NCI-H2029 treated with DMSO at 0.1 percent for 48 hours (cell line): ENCODE results near the gene WWTR1.
A peak's percentile ranks its signal among the peaks of the same experiment; 100 is the strongest.

Experiments
- DNase-seq: peaks from one replicate; lab custom pipeline; 2025; lab: John Stamatoyannopoulos, UW

The WWTR1 gene

DNA sequence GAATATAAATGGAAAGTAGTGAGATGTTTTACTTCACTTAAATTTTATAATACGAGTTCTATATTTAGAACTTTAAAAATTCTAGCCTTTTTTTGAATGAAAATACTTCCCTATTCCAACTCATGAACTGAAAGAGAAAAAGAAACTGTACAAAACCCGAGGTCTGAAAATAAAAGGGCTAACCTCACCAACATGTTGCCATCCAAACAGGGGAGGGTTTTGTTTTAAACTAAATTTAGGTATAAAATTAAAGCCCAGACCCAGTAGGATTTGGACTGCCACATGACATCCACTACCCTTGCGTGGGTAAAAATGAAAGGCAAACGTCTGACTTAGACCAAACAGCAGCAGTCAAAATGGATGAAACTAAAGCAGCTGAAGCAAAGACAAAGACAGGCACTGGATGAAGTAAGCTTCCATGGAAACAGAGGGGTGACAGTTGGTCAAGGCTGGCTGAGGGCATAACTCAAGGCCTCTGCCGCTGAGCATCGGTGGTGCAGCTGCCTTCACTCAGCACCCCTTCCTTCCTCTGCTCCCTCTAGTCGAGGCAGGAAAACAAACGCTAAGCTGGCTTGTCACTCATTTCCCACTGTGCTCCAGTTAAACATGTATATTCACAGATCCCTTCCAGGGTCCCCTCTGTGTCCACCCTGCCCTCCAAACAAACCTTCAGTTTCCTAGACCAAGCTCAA, 125.2 kb downstream of the WWTR1 start:
- no peak for DNase-seq

DNA sequence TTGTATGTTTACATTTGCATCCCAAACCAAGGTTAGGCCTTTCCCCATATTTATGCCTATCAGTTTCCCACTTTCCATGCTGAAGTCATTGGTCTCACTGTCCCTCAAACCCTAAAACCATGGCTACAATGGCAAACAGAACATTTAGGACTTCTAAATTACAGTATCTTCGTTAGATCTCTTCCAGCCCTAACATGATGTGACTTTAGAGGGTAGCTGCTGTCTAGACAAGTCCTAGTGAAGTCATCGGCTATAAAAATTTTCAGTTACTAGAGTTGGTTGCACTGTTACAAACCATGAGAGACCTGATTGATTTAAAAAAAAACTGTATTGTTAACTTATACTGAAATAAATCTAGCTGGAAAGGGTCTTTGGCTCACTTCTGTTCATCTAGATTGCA, 128.7 kb downstream of the WWTR1 start:
- DNase-seq = no peak

DNA sequence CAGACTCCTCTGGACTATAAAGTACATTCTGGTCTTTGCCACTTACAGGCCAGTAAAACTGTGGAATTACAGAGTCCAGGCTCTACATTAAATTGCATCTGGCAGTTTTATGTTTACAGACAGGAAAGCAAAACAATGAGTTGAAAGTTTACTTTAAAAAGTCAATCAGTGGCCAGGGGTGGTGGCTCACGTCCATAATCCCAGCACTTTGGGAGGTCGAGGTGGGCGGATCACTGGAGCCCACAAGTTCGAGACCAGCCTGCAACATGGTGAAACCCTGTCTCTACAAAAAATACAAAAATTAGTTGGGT, 129.5 kb downstream of the WWTR1 start:
- DNase-seq = no peak

DNA sequence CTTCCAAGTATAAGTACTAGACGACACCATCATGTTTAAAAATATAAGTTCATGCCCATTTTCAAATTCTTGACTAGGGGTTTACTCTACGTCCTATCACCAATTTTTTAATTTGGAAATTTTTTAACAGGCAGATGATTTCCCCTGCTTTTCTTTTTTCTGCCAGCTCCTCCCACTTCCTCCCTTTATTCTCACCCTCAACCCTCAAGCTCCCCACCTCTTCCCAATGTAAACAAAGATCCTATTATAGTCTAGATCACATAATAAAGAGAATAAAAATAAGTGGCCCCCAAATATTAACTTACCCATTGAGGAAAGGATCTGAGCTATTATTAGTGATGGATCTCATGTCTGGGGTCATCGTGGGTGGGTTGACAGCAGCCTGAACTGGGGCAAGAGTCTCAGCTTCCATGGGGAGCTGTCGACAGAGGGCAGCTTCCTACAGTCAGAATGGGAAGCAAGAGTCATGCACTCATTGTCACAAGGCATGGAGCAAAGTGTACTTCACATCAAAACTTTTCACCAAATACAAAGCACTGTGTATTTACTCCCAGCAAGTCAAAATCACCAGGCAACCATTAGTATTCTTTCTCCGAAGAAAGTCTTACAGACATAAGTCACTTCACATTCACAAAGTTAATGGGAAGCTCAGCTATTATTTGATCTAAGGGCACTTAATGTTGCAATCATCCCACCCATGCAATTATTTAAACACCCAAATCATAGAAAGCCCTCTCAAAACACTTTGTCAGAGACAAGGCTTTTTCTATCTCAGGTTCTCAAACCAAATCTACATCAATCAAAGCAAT, 130.1 kb downstream of the WWTR1 start:
- DNase-seq = no peak

DNA sequence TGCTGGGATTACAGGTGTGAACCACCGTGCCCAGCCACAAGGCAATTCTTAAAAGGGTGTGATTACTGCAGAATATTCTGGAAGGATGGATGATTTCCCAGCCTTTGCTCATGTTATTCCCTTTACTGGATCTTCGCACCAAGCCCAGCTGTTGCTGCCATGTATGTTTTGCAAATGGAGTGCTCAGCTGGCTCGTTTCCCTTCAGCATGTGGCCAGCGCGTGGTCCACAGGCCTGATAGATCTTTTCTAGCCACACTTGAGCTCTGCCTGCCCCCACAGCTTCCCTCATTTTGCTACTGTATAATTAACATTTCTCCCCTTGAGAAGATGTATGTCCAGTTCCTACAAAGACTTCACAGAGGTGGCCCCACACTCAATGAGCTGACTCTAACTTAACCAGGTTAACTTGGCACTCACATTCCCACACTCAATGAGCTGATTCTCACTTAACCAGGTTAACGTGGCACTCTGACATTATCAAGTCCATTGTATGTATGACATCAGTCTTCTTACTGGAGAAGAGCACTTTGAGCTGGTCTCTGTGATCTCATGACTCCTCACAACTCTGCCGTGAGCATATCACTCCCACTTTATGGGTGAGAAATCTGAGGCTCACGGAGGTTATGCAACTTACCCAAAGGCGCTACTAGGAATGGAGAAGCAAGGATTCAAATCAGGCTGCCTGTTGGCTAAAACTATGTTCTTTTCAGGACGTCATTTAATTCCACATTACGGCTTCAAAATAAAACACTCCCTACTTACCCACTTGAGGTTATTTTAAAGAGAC, 134.1 kb downstream of the WWTR1 start:
- no peak for DNase-seq

DNA sequence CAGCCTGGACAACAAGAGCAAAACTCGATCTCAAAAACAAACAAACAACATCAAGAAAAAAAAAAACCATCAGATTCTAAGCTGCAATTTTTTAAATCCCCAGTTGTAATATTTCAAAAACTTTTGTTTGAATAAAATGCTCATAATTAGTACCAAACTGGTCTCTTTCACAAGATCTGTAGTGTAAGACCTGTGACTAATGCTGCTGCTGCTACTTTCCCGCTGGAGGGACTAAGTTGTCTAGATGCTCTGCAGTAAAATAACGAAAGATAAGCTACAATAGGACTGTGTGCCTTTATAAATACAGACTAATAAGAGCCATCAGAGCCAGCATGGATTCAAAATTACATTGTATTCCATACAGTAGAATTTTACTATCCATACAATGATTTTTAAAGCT, 137.9 kb downstream of the WWTR1 start:
- no peak for DNase-seq

DNA sequence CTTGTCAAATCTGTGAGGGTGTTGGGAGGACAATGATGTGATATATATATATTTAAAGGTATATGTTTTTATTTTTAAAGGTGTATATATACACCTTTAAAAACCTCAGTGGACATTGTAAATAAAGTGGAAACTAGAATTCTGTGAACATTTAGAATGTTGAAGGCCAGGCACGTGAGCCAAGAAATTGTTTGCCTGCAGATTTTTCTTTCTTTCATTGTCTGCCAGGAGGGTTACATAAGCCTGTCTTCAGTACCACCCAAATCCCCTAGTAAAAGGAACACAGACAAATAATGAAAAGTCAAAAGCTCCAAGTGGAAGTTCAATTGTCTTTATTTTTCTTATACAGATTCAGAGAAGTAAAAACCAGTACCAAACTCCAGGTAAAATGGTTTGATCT, 140.9 kb downstream of the WWTR1 start:
- no peak for DNase-seq

DNA sequence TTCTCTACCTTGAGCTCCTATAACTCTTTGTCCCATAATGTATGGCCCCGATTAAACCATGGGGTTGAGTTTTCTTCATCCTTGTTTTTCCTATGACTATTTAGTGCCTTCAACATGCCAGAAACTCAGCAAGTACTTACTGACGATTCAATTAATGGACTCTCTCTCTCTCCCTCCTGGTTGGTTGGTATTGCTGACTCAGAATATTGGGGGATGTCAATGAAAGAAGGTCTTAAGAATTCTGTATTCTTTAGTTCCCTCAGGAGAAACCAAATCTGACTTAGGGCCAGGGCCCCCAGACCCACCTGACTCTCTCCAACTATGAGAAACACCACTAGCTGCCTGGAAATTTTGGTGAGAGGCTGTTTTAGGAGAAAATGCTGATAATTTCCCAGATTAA, 142.6 kb downstream of the WWTR1 start:
- no peak for DNase-seq

DNA sequence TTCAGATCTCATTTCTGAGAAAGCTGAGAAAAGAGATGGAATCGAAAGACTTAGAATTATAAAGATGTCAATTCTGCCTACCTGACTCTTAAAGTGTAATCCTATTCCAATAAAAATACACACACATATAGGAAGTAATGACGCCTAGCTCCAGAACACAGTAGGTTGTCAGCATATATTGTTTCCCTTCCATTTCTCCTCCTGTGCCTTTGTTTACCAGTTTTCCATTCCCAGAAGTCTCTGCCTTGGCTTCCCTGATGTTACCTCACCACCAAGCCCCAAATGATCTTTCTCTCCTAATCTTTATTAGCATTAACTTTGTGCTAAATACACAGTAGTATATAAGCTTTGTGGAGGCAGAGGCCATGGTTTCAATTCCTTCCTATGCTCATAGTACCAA, 143.4 kb downstream of the WWTR1 start:
- no peak for DNase-seq

DNA sequence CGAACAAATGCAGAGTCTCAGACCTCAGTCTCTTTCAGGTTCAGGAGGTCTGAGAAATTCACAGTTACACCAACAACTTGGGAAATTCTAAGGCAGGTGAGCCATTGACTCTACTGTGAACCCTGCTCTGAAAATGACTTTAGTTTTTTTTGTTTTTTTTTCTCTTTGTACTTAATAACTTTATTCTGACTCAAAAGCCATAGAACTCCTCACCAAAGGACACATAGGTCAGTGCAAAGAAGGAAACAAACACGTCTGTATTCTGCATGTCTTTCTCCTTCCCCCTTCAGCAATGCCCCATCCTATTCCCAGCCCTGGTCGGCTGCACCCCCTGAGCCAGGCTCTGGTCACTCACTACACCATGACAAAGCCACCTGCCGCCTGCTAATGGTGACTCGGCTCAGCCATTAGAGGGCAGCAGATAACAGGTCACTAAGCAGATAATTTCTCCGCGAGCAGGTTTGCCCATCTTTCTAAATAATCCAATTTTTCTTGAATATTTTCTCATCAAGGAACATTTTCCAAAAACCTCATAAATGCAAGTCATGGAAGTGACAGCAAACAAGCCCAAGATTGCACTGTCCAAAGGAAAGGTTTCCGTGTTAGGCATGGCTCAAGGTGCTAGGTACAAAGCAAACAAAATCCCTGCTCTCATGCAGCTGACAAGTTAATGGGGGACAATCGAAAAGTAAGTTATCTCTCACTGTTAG, 145.6 kb downstream of the WWTR1 start:
- DNase-seq = peak; percentile 63

DNA sequence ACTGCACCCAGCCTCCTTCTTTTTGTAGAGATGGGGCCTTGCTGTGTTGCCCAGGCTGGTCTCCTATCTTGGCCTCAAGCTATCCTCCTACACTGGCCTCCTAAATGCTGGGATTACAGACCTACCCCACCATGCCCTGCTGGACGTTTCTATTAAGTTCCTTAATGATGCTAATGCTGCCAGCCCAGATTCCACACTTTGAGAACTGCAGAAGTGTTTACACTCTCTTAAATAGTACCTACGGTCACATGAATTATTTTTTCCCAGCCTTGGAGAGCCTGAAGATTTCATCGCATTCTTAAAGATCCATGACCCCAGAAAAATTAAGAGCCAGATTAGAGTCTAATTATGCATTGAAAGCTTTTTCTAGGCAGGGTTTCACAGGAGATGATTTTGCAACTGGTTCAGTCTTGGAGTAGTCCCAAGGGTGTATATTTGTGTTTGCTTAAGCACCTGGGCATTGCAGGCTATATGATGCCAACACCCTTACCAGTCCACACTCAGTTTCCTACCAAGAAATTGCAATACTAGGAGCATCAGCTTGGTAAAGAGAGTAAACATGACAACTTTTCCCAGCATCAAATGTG, 146.7 kb downstream of the WWTR1 start:
- DNase-seq = no peak

DNA sequence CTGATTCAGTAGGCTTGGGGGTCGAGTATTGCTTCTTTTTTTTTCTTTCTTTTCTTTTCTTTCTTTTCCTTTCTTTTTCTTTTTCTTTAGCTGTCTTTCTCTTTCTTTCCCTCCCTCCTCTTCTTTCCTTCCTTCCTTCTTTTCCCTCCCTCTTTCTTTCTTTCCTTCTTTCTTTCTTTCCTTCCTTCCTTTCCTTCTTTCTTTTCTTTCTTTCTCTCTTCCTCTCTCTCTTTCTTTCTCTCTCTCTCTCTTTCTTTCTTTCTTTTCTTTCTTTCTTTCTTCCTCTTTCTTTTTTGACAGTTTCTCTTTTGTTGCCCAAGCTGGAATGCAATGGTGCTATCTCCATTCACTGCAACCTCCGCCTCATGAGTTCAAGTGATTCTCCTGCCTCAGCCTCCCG, 147.3 kb downstream of the WWTR1 start:
- no peak for DNase-seq

DNA sequence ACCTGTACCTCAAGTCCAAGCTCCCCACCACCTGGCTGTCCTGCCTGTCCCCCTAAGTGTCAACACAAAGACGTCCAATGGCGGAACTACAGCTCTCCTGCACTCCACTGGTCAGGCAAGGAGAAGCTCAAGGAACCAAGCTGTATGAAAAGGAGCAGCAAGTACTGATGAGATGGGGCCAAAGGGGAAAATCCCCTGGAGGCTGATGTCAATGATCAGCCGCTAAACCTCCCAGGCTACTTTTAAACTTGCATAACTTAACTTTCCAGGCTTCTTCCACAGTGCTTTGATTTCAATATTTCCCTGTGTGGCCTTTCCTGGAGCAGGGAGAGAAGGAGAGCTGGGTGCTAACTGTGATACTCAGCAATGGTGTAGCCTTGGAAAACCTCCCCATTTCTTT, 148.3 kb downstream of the WWTR1 start:
- DNase-seq = no peak

DNA sequence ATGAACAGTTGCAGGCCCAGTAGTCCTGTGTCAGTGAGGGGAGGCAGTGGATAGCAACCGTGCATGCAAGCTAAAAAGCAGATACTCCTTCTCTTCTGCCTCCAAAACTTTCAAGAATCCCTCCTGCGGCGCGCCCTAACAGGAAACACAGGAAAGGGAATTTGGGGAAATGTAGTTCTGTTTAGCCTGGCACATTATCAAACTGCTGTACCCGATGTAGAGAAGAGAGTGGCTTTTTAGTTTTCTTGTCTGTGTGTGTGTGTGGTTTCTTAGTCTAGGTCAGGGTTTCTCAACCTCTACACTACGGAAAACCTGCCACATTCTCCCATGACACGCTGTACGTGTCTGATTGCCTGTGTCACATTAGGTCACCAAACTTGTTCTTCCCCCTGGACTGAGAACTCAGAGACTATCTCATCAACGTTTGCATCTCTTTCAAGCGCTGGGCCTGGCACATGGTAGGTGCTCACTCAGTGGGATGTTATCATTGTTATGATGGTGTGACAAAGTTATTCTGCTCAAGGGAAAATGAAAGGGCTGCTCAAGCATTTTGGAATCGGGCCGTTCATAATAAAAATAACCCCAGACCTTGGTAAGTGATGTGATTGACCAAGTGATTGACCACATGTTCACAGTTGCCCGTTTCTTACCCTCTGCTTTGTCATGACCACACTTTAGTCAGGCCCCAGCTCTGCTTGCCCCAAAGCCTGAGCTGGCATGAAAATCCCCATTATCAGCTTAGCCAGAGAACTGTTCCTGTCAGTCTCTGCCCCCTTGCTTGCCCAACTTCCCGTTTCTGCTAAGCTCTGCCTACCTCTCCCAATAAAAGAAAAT, 150.1 kb downstream of the WWTR1 start:
- DNase-seq = no peak

DNA sequence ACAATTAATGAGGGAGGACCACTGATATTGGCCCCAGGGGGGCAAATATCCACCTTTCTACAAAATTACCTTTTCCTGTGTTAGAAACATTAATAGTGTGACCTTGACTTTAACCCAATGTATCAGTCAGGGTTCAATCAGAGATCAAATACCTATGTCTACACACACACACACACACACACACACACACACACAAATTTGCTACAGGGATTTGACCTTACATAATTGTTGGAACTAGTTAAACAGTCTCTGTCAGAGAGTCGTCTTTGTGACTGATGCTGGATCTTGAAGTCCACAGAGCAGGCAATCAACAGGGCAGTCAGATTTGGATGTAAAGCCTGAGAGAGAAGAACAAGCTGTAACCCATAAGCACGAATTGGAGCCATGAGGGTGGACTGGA, 150.9 kb downstream of the WWTR1 start:
- DNase-seq = no peak

DNA sequence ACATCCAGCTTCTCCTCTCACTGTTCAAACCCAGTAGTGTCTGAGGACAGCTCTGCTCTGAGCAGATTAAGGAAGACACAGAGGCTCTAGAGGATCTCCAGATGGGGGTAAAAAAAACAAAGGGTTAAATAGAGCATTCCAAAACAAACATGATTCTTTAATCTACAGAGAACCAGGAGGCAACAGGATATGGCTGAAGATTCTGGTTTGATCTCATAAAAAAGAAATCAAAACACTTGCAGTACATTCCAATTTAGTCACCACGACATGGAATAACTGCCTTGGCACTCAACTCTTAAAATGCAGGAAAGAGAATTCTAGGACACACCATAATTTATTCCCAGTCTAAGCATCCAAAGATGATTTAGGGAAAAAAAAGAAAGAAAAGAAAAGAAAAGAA, 151.3 kb downstream of the WWTR1 start:
- DNase-seq = no peak

DNA sequence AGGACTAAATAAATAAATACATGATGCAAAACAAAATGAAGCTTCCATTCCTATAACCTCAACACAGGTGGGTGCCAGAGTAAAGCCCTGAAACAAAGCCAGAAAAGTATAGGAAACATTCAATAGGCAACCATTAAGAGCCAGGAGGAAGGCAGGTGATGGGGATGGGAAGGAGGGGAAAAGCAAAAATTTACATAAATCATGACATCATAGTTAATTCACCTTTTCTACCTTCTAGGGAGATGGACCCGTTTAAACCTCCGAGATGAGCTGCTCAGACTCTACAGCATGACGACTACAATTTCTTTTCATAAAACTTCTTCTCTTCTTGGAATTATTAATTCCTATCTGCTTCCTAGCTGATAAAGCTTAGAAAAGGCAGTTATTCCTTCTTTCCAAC, 155.4 kb downstream of the WWTR1 start:
- DNase-seq = no peak

DNA sequence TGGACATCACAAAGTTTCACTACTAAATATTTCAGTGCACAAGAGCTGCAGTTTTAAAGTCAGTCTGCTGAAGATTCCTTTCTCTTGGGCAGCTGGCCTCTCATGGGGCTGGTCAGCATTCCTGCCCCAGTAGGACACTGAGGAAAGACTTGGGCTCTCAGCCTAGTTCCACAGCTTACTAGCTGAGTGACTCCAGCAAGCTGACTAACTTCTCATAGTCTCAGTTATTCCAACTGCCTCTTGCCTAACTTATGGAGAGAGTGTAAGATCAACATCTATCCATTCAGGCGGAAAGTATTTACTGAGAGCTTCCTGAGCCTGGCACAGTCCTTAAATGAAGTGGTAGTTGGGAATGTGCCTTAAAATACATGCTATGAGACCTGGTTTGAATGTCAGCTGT, 156.3 kb downstream of the WWTR1 start:
- no peak for DNase-seq

DNA sequence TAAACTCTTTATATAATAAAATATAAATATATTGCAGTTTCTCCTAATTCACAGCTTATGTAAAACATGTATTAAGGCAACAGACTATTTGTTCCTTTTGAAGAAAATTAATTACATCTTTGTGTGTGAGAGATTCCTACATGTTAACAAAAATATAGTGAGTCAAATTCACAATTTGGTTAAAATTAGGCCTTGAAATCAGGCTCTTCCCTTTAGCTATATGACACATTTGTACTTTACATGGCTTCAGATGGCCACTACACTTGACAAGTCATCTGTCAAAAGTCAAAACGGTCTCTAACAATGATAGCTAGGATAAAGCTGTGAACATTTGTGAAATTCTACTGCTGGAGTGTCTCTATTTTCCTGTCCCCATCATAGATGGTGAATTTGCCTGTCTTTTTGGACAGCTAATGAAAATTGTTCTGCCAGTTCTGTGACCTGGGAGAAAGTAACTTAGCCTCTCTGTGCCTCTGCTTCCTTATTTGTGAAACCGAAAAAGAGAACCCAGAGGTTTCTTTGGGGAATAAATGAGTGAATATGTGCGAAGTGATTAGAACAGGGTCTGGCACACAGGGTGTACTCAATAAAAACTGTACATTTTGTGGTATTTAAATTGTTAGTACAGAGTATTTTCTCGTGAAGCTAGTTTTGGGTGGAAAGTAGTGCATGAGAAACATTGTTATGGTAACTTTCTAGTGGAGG, 159.7 kb downstream of the WWTR1 start:
- no peak for DNase-seq

DNA sequence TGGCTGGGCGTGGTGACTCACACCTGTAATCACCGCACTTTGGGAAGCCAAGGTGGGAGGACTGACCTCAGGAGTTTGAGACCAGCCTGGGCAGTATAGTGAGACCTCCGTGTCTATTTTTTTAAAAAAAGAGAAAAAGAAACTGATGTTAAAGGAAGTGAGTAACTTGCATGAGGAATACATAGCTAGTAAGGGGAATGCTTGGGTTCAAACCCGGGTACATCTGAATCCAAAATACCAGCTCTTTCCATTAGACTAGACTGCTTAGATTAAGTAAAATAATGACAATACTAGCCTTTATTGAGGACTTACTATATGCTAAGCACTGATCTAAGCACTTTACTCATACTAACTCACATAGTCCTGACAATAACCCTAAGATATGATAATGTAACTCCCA, 160.9 kb downstream of the WWTR1 start:
- no peak for DNase-seq
